Colonic mucosa (tissue), 4 donors: ENCODE measurements around the gene SAE1. TPM values are rescaled to one million over a fixed set of nuclear protein-coding genes. Genes with fewer than 3 reads are reported as not detected.
"Not testable (repeated sequence)": the region's sequence is repeated elsewhere in the genome, so short reads cannot be mapped to it uniquely, and the experiment has no call there.

ENCODE experiments used
- DNase-seq: peaks from one replicate; pipeline ENCODE4 v3.0.0-alpha.2; 2020
- H3K27ac ChIP-seq: fragments of 200-600 bp; one replicate; pipeline ENCODE4 v1.8.0; 2021
- H3K27me3 ChIP-seq: fragments of 200-600 bp; one replicate; pipeline ENCODE4 v1.8.0; 2021
- H3K36me3 ChIP-seq: fragments of 200-600 bp; one replicate; pipeline ENCODE4 v1.8.0; 2021
- H3K4me1 ChIP-seq: fragments of 200-600 bp; one replicate; pipeline ENCODE4 v1.8.0; 2021; ENCODE audit warnings: mild to moderate bottlenecking
- H3K4me3 ChIP-seq: fragments of 200-600 bp; one replicate; pipeline ENCODE4 v1.8.0; 2021
- H3K9ac ChIP-seq, 2 donors: one replicate each; pipeline ENCODE4 v1.7.0; 2013; ENCODE audit warnings: control low read depth in 2 of 2, low read depth in 2 of 2, low read length in 2 of 2
- H3K9me3 ChIP-seq: fragments of 200-600 bp; one replicate; pipeline ENCODE4 v1.8.0; 2021
- CTCF ChIP-seq: fragments of 200-600 bp; IDR thresholded peaks from one replicate; pipeline ENCODE4 v1.8.0; 2022; ENCODE audit warnings: antibody characterized with exemption, mild to moderate bottlenecking
- intact Hi-C: fragments of 100-400 bp; cut with DNase I; formaldehyde crosslinking; loops from one replicate; pipeline ENCODE4 v1.14.1; 2022
- total RNA-seq, 2 donors: library from RNA; stranded (reverse); fragmentation: NEBNext Ultra II Directional in 1 of 2; extraction: Animal tissue kit (Norgen Biotek cat#: 25700) in 1 of 2; gene quantifications; one replicate each; pipeline ENCODE4 v1.2.1, GENCODE V29; 2021
- donor health status: healthy.
- donor health status: DM: no; HTN: no; CAD: no.
- donor health status: DM: no; HTN: no; CAD: no.

Gene SAE1
- total RNA-seq, 2 donors from 2014 or later: 64.5 to 92.0 TPM

GRCh38 chr19:47247308-47247990 is 116.8 kb downstream of the SAE1 start:
- Histone ChIP-seq H3K27me3 (no peaks in the 10 kb centered on the region), H3K9me3 (no peaks in the 10 kb centered on the region), H3K4me3 (no peak overlapping the region), H3K27ac (no peak overlapping the region), H3K4me1 (peaks cover 5% of the 10 kb centered on the region), H3K36me3 (no peaks in the 10 kb centered on the region), H3K9ac (no peak overlapping the region)
- peak; percentile 96 for TF ChIP-seq CTCF
- intact Hi-C loops: no loop called here
- peak; percentile 86 for DNase-seq

GRCh38 chr19:47253016-47253415 is 122.4 kb downstream of the SAE1 start:
- H3K9me3 ChIP-seq, DNase-seq, H3K9ac ChIP-seq, H3K4me1 ChIP-seq, H3K27ac ChIP-seq, H3K36me3 ChIP-seq, H3K27me3 ChIP-seq, H3K4me3 ChIP-seq, intact Hi-C loops: not testable (repeated sequence)

GRCh38 chr19:47253467-47253881 is 122.8 kb downstream of the SAE1 start:
- H3K4me3 ChIP-seq: no peak overlapping the region
- no peaks in the 10 kb centered on the region for H3K36me3 ChIP-seq
- no peaks in the 10 kb centered on the region for H3K9me3 ChIP-seq
- no peak overlapping the region for H3K27ac ChIP-seq
- intact Hi-C loops: no loop called here
- TF ChIP-seq CTCF: no peak
- H3K9ac ChIP-seq: no peak overlapping the region
- DNase-seq: no peak
- no peaks in the 10 kb centered on the region for H3K27me3 ChIP-seq
- no peaks in the 10 kb centered on the region for H3K4me1 ChIP-seq

- Histone ChIP-seq H3K27me3 (no peaks in the 10 kb centered on the region), H3K9me3 (no peaks in the 10 kb centered on the region), H3K36me3 (no peaks in the 10 kb centered on the region), H3K4me3 (no peak overlapping the region), H3K27ac (no peak overlapping the region), H3K9ac (no peak overlapping the region), H3K4me1 (no peaks in the 10 kb centered on the region)
- DNase-seq: no peak
- intact Hi-C loops: no loop called here
- no peak for TF ChIP-seq CTCF
These were observed 123.3 kb downstream of the SAE1 start for GRCh38 chr19:47253970-47254369.

- peak; percentile 96 for DNase-seq
- peak within 1 kb of the TSS; percentile 44 for H3K4me3 ChIP-seq
- peak within 1 kb of the TSS; percentile 90 for H3K27ac ChIP-seq
- no peaks in the 10 kb centered on the region for H3K36me3 ChIP-seq
- no peaks in the 10 kb centered on the region for H3K4me1 ChIP-seq
- H3K9ac ChIP-seq: peak within 1 kb of the TSS; percentile 80 to 86
- no peaks in the 10 kb centered on the region for H3K27me3 ChIP-seq
- intact Hi-C loops: no loop called here
- no peaks in the 10 kb centered on the region for H3K9me3 ChIP-seq
- no peak for TF ChIP-seq CTCF
These were observed 125.5 kb downstream of the SAE1 start, which contains the start of gene CCDC9 for GRCh38 chr19:47255879-47256692. CCDC9 (plus strand) TSS chr19:47256525; CDS start chr19:47258401, 1,876 bp downstream.
